ENCODE data around the gene FAM163B.

The FAM163B gene

GRCh38 chr9:133545494-133546286, 63.5 kb downstream of the FAM163B start:
- DNase-seq (ENCODE audit: low spot score) = no peak

- no peak for DNase-seq (ENCODE audit: low spot score)
These were observed 65.3 kb downstream of the FAM163B start for GRCh38 chr9:133543772-133544467.

DNA sequence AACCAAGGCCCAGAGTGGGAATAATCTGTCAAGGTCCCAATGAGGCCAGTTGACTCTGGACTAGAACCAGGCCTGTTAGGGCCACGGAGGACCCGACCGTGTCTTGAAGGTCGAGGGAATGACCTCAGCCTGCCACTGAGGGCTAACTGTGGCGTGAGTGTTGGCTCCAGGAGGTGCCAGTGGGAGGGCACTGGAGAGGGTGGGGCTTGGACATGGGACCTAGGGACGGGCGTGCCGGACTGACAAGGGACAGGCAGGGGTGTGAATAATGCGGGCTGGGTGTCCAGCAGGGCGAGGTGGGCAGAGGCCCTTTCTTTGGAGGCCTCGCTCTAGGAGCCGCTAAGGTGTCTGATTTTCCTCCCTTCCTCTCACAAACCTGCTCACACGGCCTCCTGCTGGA, 67.2 kb downstream of the FAM163B start:
- no peak for DNase-seq (ENCODE audit: low spot score)

DNA sequence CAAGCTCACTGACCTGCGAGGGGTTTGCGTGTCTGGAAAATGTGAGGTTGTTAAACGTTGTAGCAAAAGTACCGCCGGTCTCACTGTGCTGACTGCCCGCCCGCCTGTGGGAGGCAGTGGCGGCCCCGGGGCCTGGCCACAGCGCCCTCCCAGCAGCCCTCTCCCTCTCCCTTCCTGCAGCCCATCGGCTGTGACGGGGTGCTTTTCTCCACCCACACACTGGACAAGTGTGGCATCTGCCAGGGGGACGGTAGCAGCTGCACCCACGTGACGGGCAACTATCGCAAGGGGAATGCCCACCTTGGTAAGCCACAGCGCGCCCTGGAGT, 68.5 kb downstream of the FAM163B start:
- no peak for DNase-seq (ENCODE audit: low spot score)

GRCh38 chr9:133539991-133540697, 69.0 kb downstream of the FAM163B start:
- no peak for DNase-seq (ENCODE audit: low spot score)

DNA sequence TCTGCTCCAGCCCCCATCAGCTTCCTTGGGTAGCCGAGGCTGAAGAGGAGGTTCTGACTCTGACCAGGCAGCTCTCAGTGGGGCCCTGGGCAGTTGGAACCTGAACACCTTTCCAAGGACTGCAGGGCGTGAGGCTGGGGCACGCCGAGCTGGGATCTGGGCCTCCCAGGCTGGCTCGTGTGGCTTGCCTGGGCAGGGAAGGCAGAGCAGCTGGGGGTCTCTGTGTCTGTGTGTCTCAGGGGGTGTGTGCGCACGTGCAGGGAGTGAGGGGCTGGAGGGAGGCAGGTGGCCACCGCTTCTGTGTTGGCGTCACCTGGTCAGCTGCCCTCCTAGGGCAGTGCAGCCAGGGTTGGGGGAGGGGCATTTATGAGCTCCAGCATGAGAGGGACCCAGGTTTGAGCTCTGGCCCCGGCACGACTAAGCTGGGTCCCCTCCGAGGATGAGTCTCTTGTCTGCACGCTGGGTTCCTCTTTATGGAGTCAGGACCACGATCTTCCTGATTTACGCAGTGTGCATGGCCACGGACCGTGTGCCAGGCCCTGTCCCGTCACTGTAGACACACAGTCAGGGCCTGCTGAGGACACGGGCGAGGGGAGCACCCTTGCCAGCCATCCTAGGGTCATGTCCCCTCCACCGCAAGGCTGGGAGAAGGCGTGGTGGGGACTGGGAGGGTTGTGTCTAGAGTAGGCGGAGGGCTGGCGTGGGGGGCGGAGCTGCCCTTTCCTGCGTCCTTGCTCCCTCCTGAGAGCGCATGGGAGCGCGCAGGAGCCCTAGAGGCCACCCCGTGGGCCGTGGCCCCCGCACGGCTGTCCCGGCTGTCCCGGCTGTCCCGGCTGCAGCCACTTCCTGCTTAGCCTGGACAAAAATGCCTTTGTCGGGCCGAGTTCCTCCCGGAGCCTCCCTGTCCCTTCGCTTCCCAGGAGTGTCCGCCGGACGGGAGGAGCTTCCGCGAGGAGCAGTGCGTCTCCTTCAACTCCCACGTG, 70.0 kb downstream of the FAM163B start:
- peak; percentile 68 for DNase-seq (ENCODE audit: low spot score)

DNA sequence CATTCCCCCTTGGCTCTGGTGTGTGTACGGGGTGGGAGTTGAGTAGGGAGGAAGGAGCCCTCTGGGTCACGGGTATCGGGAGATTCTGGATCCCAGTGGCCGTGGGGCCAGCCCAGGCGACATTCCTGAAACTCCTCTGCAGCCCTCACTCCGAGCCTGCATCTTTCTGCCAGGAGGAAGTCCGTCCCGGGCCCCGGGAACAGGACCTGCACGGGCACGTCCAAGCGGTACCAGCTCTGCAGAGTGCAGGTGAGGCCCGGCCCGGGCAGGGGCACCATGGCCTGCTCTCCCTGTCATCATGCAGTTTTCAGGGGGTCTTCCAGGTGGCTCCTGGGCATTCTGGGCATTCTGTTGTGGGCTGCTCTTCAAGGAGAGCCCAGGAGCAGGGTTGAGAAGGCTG, 71.0 kb downstream of the FAM163B start:
- no peak for DNase-seq (ENCODE audit: low spot score)

- DNase-seq (ENCODE audit: low spot score) = no peak
These were observed 71.9 kb downstream of the FAM163B start for GRCh38 chr9:133537257-133537656.

- no peak for DNase-seq (ENCODE audit: low spot score)
These were observed 72.7 kb downstream of the FAM163B start for GRCh38 chr9:133536536-133536935.

- DNase-seq (ENCODE audit: low spot score) = no peak
These were observed 73.1 kb downstream of the FAM163B start for GRCh38 chr9:133536080-133536479.

- DNase-seq (ENCODE audit: low spot score) = no peak
These were observed 73.8 kb downstream of the FAM163B start for GRCh38 chr9:133535306-133535877.

DNA sequence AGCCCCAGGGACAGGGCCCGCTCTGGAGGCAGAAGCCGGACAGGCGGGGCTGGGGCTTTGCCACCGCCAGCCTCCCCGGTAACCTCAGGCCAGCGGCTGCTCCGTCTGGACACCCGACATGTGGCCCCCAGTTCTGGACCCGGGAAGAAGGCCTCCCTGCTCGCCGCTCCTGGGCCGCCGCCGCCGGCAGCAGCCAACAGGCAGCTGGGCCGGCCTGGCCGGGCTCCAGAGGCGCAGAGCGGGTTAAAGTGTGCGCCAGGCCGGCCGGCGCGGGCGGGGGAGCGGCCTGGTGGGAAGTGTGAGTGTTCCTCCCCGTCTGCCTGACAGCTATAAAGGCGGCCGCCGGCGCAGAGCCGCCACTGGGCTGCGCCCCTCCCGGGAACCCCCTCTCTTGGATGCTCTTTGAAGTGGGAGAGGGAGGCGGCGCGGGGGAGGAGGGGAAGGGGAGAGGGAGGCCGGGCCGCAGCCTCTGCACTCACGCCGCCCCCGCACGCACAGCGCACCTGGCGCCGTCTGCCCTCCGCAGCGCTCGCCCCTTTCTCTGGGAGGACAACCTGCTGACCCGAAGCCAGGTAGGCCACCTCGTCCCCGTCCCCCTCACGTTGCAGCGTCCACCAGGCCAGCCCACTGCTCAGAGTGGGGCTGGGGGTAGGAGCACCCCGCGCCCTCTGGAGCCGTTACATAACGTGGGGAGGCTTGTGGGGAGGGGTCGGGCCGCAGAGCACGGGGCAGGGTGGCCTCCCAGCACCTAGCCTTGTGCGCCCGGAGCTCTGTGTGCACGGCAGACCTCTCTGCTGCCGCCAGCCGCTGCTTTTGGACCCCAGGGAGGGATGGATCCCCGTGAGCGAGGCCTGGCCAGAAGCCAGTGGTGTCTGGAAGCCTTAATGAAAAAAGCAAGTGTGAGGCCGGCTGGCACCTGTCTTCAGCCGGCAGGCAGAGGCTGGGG, 74.6 kb downstream of the FAM163B start, which contains the start of gene ADAMTSL2:
Gene ADAMTSL2, plus strand, starts transcription at position 359 of the 946 bp plus-strand sequence. CDS start 2,009 bp downstream, outside the sequence.
- DNase-seq (ENCODE audit: low spot score) = peak; percentile 76

- no peak for DNase-seq (ENCODE audit: low spot score)
These were observed 75.3 kb downstream of the FAM163B start for GRCh38 chr9:133533857-133534256.

DNA sequence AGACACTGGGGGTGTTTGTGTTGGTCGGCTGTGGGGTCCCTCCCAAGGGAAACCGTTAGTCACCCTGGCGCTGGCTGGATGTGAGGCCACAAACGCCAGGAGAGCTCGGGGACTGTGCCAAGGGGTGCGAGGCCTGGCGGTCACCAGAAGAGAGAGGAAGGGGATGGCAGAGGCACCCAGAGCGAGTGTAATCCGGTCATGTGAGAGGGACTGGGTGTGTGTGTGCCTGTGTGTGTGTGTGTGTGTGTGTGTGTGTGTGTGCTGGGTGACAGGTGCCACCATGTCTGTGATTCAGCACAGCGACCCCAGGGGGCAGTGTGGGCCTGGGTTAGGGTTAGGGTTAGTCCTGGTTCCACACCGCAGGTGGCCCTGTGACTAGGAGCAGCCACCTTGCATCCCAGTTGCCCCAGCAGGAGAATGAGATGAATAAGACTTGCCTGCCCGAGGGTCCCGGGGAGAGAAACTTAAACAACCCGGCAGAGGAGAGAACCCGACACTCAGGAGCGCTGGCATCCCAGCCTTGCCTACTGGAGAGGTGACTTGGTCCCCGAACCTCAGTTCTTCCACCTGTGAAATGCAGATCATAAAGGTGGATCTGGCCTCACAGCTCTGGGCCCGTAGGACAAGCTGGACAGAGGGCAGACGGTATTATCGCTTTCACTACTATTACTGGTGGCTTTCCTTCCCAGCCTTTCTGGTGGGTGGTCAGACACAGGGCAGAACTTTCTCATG, 76.1 kb downstream of the FAM163B start:
- peak; percentile 63 for DNase-seq (ENCODE audit: low spot score)

DNA sequence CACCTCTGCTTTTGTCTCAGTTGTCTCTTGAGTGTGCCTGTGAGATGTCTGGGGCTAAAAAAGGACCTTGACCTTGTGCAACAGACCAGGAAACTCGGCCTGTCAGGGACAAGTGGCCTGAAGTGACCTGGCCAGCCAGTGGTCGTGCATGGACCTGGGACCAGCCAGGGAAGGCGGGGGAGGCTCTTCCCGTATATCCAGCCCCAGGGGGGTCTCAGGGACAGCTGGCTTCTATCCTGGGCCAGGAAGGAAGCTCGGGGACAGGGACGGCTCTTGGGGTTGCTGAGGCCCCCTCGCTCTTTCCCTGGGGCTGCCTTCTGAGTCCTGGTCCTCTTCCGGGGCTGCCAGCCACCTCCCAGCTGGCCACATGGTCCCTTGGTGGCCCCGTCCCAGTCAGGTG, 77.9 kb downstream of the FAM163B start:
- no peak for DNase-seq (ENCODE audit: low spot score)

DNA sequence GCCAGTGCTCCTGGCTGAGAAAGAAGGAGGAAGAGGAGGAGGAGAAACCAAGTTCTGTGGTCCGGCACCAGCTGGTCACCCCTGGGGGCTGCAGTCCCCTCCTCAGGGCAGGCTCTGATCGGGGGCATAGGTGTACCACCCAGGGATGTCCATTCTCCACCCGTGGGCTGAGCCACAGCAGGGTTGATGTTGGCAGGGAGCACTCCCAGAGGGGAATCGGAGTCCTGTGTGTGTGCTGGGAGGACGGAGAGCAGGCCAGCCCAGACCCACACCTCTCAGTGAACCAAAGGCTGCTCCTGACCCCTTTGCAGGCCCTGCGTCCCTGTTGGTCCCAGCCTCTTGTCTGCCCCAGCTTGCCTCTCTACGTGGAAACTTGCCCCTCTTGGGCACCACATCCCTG, 79.3 kb downstream of the FAM163B start:
- DNase-seq (ENCODE audit: low spot score) = no peak

- DNase-seq (ENCODE audit: low spot score) = no peak
These were observed 79.7 kb downstream of the FAM163B start for GRCh38 chr9:133529457-133529856.

DNA sequence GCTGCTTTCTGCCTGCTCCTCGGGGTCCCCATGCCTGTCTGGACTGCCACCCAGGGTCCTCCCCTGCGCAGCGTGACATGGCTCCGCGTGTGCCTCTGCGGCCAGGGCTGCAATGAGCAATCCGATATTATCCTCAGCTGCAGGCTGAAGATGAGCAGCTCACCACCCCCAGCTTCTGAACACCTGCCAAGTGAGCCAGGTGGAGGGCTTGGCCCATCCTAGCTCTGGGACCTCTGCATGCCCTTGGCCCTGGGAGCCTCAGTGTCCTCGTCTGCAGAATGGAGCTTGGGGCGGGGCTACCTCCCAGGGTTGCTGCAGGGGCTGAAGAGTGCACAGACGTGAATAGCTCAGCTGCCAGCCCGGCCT, 80.3 kb downstream of the FAM163B start:
- DNase-seq (ENCODE audit: low spot score) = no peak

GRCh38 chr9:133528001-133528875, 81.0 kb downstream of the FAM163B start:
- DNase-seq (ENCODE audit: low spot score) = no peak
